Measurements from ENCODE around the gene UMOD.

Gene UMOD

GRCh38 chr16:20329392-20330138 lies 22.9 kb downstream of the UMOD start:
- Histone ChIP-seq H3K27me3 (ENCODE audit: control insufficient read depth, low read length) (no peaks in the 10 kb centered on the region), H4K20me1 (ENCODE audit: control insufficient read depth, insufficient read depth, low read depth, low read length) (no peaks in the 10 kb centered on the region), H3K4me3 (ENCODE audit: low read length) (no peak overlapping the region), H3K9me2 (replicated peaks; ENCODE audit: control insufficient read depth, low read length) (no peaks in the 10 kb centered on the region), H3K27ac (ENCODE audit: low read depth, low read length) (no peak overlapping the region), H3K4me2 (ENCODE audit: low read length) (no peak overlapping the region), H3K9me3 (ENCODE audit: control insufficient read depth, insufficient read depth, low read length) (no peaks in the 10 kb centered on the region), H3F3A (ENCODE audit: control insufficient read depth, insufficient read depth) (no peaks in the 10 kb centered on the region), H3K4me1 (ENCODE audit: control insufficient read depth, low read length) (no peaks in the 10 kb centered on the region), H3K79me2 (ENCODE audit: control insufficient read depth, low read length) (no peaks in the 10 kb centered on the region), H3K36me3 (ENCODE audit: control insufficient read depth, low read length) (no peaks in the 10 kb centered on the region)
- TF ChIP-seq EZH2phosphoT487 (IDR thresholded peaks at IDR 0.05; ENCODE audit: borderline replicate concordance, low read length) (no peak), CTCF (IDR thresholded peaks at IDR 0.05; ENCODE audit: low read depth, low read length, poor library complexity, severe bottlenecking) (no peak)

DNA sequence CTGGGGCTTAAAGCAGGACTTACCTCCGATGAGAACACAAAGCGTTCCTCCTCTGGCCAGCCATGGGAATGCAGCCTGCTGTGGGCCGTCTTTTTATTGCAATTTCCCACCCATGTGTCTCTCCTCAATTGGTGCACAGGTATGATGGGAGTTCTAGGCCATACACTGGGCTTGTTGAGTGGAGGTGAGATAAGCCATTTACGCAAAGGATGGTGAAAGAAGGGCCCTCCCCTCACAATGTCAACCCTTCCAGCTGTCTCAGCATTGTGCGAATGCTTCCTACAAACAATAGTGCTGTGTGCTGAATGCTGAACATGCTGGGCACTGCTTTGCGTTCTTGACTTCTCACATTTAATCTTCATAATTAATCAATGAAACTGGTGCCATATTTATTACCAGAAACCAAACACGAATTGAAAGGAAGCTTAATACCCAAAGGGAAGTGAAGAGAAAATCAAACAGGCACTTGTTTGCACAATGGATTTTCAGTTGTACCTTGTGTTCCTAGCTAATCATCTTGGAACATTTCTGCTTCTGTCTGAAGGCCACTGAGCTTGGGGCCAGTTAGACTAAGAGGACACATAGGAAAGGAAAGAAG lies 25.0 kb downstream of the UMOD start, which contains the start of gene GP2:
Gene GP2 (minus strand): TSS at position 70 of the 598 bp plus-strand sequence. CDS start 1,082 bp downstream, outside the sequence.
- no peak within 1 kb of the TSS for H3K27ac ChIP-seq (ENCODE audit: low read depth, low read length)
- no peaks in the 10 kb centered on the region for H3K4me1 ChIP-seq (ENCODE audit: control insufficient read depth, low read length)
- H3K4me3 ChIP-seq (ENCODE audit: low read length), result no peak within 1 kb of the TSS
- H3K4me2 ChIP-seq (ENCODE audit: low read length), result no peak within 1 kb of the TSS
- H3K9me3 ChIP-seq (ENCODE audit: control insufficient read depth, insufficient read depth, low read length), result no peaks in the 10 kb centered on the region
- no peaks in the 10 kb centered on the region for H3K36me3 ChIP-seq (ENCODE audit: control insufficient read depth, low read length)
- no peaks in the 10 kb centered on the region for H3K27me3 ChIP-seq (ENCODE audit: control insufficient read depth, low read length)
- no peaks in the 10 kb centered on the region for H3K9me2 ChIP-seq (replicated peaks; ENCODE audit: control insufficient read depth, low read length)
- no peak for TF ChIP-seq CTCF (IDR thresholded peaks at IDR 0.05; ENCODE audit: low read depth, low read length, poor library complexity, severe bottlenecking)
- TF ChIP-seq EZH2phosphoT487 (IDR thresholded peaks at IDR 0.05; ENCODE audit: borderline replicate concordance, low read length), result no peak
- H3K79me2 ChIP-seq (ENCODE audit: control insufficient read depth, low read length), result no peaks in the 10 kb centered on the region
- H3F3A ChIP-seq (ENCODE audit: control insufficient read depth, insufficient read depth), result no peaks in the 10 kb centered on the region
- no peaks in the 10 kb centered on the region for H4K20me1 ChIP-seq (ENCODE audit: control insufficient read depth, insufficient read depth, low read depth, low read length)

- Histone ChIP-seq H3K4me3 (ENCODE audit: low read length) (no peak overlapping the region), H3K4me2 (ENCODE audit: low read length) (no peak overlapping the region), H3F3A (ENCODE audit: control insufficient read depth, insufficient read depth) (no peaks in the 10 kb centered on the region), H3K36me3 (ENCODE audit: control insufficient read depth, low read length) (no peaks in the 10 kb centered on the region), H3K9me2 (replicated peaks; ENCODE audit: control insufficient read depth, low read length) (no peaks in the 10 kb centered on the region), H3K79me2 (ENCODE audit: control insufficient read depth, low read length) (no peaks in the 10 kb centered on the region), H3K27ac (ENCODE audit: low read depth, low read length) (no peak overlapping the region), H4K20me1 (ENCODE audit: control insufficient read depth, insufficient read depth, low read depth, low read length) (no peaks in the 10 kb centered on the region), H3K27me3 (ENCODE audit: control insufficient read depth, low read length) (no peaks in the 10 kb centered on the region), H3K4me1 (ENCODE audit: control insufficient read depth, low read length) (no peaks in the 10 kb centered on the region), H3K9me3 (ENCODE audit: control insufficient read depth, insufficient read depth, low read length) (no peaks in the 10 kb centered on the region)
- TF ChIP-seq CTCF (IDR thresholded peaks at IDR 0.05; ENCODE audit: low read depth, low read length, poor library complexity, severe bottlenecking) (no peak), EZH2phosphoT487 (IDR thresholded peaks at IDR 0.05; ENCODE audit: borderline replicate concordance, low read length) (no peak)
These were observed 26.2 kb downstream of the UMOD start for GRCh38 chr16:20326321-20326720.

All from DOHH2 (cell line).